Embryonic facial prominence (tissue), 1 donor: ENCODE data around the gene SNX8.
"Not testable (repeated sequence)": the region's sequence is repeated elsewhere in the genome, so short reads cannot be mapped to it uniquely, and the experiment has no call there.

Experiments used
- DNase-seq: peaks from one replicate; pipeline ENCODE4 v3.0.0-alpha.2; 2016; ENCODE audit errors: extremely low spot score

Gene SNX8

GRCh38 chr7:2295936-2296620, 18.2 kb downstream of the SNX8 start:
- DNase-seq: no peak

DNA sequence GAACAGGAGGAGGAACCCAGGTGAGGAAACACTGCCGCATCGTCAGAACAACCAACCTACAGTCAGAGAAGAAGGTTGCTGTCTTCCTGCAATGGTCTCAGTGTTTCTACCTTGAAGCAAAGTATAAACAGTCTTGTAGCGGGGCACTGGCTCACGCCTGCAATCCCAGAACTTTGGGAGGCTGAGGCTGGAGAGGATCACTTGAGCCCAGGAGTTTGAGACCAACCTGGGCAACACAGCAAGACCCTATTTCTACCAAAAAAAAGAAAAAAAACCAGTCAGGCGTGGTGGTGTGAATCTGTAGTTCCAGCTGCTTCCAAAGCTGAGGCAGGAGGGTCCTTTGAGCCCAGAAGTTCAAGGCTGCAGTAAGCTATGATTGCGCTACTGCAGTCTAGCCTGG, 23.4 kb downstream of the SNX8 start:
- DNase-seq: no peak

- DNase-seq: no peak
Measured at GRCh38 chr7:2289621-2290020, 24.6 kb downstream of the SNX8 start.

DNA sequence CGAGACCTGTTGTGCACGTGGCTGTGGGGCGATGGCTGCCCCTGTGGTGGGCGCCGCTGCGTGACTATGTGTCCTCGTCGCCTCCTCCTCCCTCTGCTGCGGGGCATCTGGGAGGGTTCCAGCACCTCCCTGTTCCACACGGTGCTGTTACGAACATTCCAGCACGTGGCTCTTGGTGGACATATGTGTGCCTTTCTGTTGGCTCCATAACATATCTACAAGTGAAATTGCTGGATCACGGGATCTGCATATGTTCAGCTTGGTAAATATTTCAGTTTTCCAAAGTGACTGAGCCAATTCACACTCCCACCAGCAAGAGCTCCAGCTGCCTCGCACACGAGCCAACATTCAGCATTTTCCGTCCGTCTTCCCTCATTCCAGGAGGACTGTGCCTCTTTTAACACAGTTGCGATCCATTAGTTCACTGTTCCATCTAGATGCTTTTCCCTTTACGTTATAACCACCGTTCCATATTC, 25.1 kb downstream of the SNX8 start:
- no peak for DNase-seq

GRCh38 chr7:2288503-2288902, 25.7 kb downstream of the SNX8 start:
- DNase-seq: no peak

GRCh38 chr7:2287745-2288144, 26.5 kb downstream of the SNX8 start:
- no peak for DNase-seq

DNA sequence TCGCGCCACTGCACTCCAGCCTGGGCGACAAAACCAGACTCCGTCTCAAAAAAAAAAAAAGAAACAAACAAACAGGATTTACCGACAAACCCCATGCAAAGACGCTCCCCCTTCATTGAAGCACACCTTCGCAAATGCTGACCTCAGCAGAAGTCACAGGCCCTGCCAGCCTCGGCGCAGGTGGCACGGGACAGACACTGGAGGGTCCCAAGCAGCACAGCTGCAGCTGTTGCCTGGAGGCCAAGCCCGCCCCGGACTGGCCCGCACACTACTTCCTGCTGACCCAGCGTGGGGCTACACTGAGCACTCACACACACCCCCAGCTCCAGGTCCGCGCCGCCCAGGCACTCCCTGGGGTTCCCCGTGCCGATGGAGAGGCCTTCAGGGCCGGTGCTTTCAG, 31.2 kb downstream of the SNX8 start:
- no peak for DNase-seq

DNA sequence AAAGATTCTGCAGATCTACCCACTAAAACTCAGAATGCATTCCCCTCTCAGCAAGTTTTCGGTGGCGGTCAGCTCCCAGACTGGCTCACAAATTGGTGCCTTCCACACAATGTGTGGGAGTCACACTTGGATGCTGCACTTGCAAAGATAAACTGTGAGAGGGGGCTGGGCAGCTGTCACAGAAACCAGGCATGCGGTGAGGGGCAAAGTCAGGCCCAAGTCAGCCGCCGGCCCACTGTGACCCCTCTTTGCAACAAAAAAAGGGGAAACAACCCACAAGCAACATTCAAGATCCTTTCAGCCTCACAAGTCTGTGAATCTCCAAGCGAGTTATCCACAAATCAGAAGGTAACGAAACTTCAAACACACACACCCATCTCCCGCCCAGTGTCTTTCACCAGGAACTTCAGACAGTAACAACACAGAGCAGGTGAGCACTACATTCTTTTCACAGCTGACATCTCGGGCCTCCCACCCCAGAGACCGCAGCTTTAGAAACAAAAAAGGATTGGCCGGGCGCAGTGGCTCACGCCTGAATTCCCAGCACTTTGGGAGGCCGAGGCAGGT, 32.0 kb downstream of the SNX8 start:
- no peak for DNase-seq

DNA sequence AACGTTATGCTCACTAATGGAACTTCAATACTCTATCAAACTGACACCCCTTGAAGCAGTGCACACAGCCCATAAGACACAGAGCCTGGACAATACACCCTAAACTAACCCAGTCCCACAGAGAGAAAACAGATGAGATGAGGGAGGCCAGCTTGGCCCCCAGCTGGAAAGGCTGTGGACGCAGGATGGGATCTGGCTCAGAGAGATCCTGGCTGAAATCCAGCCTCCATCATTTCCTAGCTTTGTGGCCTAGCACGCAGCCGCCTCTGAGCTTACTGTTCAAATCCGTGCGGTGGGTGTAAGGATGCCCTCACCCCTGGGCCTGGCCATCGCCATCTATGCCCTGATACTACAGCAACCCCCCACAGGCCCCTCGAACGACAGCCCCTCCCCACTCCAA, 32.7 kb downstream of the SNX8 start:
- no peak for DNase-seq

DNA sequence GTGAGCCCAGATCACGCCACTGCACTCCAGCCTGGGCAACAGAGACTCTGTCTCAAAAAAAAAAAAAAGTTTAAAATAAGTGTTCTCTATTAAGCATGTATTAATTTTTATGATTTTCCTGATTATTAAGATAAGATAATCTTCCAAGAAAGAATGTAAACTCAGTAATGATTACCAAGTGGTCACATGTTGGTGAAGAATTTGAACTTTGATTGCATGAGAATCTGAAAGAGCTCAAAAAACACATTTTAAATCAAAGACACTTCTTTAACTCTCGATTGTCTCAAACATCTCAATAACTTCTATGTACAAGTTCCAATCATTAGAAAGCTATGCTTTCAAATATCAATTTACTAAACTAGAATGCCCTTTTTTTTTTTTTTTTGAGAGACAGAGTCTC, 33.8 kb downstream of the SNX8 start:
- no peak for DNase-seq

GRCh38 chr7:2279896-2280295, 34.3 kb downstream of the SNX8 start:
- no peak for DNase-seq

- no peak for DNase-seq
Measured at GRCh38 chr7:2278026-2278425, 36.2 kb downstream of the SNX8 start.

DNA sequence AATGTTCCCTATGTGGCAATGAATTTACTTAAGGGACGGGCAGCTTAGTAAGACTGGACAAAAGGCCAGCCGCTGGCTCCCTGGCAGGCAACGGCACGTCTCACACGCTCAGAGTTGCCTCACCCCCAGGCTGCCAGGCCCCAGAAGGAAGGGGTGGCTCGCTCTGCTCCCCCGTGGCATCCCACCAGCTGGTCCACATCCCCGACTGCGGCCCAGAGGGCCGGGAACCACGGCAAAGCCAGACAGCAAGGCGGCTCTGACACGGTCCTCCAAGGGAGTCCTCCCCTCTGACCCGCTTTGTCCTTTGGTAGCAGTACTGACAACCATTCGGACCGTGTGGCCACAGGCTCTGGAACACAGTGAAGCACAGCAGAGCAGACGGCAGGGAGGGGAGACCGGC, 38.1 kb downstream of the SNX8 start:
- no peak for DNase-seq

DNA sequence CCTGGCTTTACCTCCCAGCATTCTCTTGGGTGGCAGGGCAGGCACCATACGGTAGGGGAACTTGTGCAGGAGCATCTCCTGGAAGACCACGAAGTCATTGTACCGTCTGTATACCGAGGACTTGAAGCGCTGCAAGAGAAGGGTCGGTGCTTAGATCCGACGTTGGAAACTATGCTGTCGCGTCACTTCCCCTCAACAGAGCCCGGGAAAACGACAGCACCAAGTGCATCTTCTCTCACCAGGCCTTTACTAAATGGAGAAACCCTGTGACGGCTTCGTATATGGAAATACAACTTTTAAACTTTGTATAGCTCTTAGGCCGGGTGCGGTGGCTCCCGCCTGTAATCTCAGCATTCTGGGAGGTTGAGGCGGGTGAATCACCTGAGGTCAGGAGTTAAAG, 39.1 kb downstream of the SNX8 start:
- no peak for DNase-seq

GRCh38 chr7:2274666-2275065, 39.6 kb downstream of the SNX8 start:
- no peak for DNase-seq

- no peak for DNase-seq
Measured at GRCh38 chr7:2273866-2274265, 40.4 kb downstream of the SNX8 start.

GRCh38 chr7:2272031-2272430, 42.2 kb downstream of the SNX8 start:
- no peak for DNase-seq

GRCh38 chr7:2271273-2272026, 42.8 kb downstream of the SNX8 start:
- DNase-seq: no peak

DNA sequence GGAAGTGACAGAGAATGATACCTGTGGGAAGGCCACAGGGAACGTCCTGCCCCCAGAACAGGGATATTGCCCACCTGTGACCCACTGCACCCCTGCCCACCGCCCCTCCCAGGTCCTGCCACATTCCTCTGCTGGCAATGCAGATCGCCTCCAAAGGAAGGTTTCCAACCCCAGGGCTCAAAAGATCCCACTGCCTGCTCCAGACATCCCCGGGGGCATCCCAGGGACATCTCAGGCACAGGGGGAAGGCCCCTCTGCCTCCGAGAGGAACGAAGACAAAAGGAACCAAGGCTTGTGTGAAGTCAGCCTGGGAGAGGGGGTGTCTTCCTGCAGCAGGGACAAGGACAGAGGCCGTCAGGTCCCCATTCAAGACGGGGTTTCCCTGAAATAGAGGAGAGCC, 43.7 kb downstream of the SNX8 start:
- DNase-seq: no peak

- no peak for DNase-seq
Measured at GRCh38 chr7:2269991-2270460, 44.2 kb downstream of the SNX8 start.

GRCh38 chr7:2269089-2269990, 44.9 kb downstream of the SNX8 start:
- not testable (repeated sequence) for DNase-seq

GRCh38 chr7:2266911-2267310, 47.3 kb downstream of the SNX8 start:
- DNase-seq: no peak
